ENCODE data around the gene BBS1.

DNA sequence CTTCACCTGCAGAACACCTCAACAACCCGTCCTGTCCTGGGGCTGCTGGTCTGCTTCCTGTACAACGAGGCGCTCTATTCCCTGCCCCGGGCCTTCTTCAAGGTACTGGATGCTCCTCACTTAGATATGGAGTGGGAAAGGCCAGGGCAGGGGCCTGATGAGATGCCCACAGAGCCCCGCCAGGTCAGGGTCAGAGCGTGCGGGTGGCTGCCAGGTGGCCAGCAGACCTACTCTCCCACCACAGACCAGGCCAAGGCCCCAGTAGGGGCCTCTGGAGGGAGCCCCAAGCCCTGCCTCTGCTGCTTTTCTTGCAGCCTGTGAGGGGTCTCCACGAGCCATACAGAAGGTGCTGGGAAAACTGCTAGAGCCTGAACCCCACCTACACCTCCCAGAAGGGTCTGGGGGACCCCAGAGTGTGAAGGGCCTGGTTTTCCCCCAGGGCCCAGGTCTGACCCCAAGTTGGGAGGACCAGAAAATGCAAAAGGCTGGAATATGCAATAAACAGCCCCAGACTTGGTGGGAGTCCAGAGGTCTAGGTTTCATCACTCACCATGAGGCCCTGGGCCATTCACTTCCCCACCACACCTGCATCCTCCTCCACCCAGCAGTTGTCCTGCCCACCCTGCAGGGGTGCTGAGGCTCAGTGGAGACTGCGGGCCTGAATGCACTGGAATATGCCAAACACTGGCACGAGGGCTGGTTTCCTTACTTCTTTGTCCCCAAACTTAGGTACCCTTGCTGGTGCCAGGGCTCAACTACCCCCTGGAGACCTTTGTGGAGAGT, 20.7 kb downstream of the BBS1 start:
- TF ChIP-seq, protein P1, sequence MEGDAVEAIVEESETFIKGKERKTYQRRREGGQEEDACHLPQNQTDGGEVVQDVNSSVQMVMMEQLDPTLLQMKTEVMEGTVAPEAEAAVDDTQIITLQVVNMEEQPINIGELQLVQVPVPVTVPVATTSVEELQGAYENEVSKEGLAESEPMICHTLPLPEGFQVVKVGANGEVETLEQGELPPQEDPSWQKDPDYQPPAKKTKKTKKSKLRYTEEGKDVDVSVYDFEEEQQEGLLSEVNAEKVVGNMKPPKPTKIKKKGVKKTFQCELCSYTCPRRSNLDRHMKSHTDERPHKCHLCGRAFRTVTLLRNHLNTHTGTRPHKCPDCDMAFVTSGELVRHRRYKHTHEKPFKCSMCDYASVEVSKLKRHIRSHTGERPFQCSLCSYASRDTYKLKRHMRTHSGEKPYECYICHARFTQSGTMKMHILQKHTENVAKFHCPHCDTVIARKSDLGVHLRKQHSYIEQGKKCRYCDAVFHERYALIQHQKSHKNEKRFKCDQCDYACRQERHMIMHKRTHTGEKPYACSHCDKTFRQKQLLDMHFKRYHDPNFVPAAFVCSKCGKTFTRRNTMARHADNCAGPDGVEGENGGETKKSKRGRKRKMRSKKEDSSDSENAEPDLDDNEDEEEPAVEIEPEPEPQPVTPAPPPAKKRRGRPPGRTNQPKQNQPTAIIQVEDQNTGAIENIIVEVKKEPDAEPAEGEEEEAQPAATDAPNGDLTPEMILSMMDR (IDR thresholded peaks at IDR 0.05; ENCODE audit: insufficient read depth, low read depth, low read length), result no peak
- TF ChIP-seq EZH2 (IDR thresholded peaks at IDR 0.05; ENCODE audit: insufficient read depth, low read length), result no peak

Data from astrocyte (in vitro differentiated cells and primary cell).